Transverse colon (tissue), 3 donors: ENCODE data around the gene TNRC6C.

Experiments used
- EP300 ChIP-seq: sonication (generic); formaldehyde crosslinking; IDR thresholded peaks from one replicate; pipeline ENCODE4 v1.6.1; 2017; ENCODE audit warnings: antibody characterized with exemption, low read depth
- TF ChIP-seq, protein P1 (sequence below), 5 experiments: fragments of 200-600 bp in 3 of 5; fragments of 450-650 bp in 2 of 5; sonication (generic) in 3 of 5; IDR thresholded peaks; 1 replicate in 2 of 5; 2 replicates in 3 of 5; pipeline ENCODE4 v1.5.1; 2016 to 2017; ENCODE audit warnings: antibody characterized with exemption in 5 of 5, inconsistent platforms in 3 of 5, mild to moderate bottlenecking in 2 of 5, moderate library complexity in 1 of 5

DNA sequence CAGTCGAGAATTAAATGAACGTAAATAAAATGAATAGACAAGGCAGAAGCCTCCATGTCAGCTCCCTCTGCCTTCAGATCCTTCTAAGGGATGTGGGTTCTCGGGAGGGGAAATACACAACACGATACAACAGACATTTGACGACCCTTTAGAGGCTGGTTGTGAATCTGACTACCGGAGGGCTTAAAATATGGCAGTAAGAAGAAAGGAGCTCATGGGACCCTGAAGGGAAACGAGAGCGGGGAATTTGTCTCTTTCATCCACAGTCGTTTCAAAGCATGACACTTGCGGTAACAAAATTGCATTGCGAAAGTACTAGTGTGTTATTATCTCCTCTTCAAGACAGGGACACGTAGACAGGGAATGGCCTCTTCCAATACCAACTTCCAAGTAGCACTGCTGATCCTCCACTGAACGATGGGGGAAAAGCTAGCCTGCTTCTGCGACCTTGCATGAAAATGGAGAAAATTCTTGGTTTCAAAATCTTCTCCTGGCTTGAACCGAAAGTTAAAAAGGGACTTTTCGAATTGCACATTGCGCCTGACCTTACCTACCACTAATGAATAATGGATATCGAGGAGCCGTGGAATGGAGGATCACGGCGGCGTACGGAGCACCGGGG is 1.2 kb upstream of the TNRC6C start:
- TF ChIP-seq, protein P1, sequence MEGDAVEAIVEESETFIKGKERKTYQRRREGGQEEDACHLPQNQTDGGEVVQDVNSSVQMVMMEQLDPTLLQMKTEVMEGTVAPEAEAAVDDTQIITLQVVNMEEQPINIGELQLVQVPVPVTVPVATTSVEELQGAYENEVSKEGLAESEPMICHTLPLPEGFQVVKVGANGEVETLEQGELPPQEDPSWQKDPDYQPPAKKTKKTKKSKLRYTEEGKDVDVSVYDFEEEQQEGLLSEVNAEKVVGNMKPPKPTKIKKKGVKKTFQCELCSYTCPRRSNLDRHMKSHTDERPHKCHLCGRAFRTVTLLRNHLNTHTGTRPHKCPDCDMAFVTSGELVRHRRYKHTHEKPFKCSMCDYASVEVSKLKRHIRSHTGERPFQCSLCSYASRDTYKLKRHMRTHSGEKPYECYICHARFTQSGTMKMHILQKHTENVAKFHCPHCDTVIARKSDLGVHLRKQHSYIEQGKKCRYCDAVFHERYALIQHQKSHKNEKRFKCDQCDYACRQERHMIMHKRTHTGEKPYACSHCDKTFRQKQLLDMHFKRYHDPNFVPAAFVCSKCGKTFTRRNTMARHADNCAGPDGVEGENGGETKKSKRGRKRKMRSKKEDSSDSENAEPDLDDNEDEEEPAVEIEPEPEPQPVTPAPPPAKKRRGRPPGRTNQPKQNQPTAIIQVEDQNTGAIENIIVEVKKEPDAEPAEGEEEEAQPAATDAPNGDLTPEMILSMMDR (IDR thresholded peaks at IDR 0.05) = no peak
- no peak for TF ChIP-seq EP300
